ENCODE data around the gene SMAD9.

DNA sequence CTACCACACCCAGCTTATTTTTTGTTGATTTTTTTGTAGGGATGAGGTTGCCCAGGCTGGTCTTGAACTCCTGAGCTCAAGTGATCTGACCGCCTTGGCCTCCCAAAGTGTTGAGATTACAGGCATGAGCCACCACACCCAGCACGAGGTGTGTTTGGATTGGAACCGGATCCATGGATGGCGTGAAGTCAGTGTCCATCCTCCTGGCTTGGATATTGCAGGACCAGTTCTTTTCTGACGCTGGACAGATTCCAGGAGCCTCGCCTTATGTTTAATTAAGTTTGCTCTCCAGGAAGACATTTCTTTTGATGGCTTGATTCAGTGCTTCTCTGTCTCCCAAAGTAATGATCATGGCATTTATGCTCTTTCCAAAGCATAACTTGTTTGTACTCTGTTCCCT, 115.5 kb downstream of the SMAD9 start:
- TF ChIP-seq, protein P1, sequence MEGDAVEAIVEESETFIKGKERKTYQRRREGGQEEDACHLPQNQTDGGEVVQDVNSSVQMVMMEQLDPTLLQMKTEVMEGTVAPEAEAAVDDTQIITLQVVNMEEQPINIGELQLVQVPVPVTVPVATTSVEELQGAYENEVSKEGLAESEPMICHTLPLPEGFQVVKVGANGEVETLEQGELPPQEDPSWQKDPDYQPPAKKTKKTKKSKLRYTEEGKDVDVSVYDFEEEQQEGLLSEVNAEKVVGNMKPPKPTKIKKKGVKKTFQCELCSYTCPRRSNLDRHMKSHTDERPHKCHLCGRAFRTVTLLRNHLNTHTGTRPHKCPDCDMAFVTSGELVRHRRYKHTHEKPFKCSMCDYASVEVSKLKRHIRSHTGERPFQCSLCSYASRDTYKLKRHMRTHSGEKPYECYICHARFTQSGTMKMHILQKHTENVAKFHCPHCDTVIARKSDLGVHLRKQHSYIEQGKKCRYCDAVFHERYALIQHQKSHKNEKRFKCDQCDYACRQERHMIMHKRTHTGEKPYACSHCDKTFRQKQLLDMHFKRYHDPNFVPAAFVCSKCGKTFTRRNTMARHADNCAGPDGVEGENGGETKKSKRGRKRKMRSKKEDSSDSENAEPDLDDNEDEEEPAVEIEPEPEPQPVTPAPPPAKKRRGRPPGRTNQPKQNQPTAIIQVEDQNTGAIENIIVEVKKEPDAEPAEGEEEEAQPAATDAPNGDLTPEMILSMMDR (IDR thresholded peaks at IDR 0.05; ENCODE audit: low read depth, low read length) = no peak
- no peak for TF ChIP-seq EZH2phosphoT487 (IDR thresholded peaks at IDR 0.05; ENCODE audit: low read depth)

All from OCI-LY3 (cell line).